Heart left ventricle (tissue), 16 donors: ENCODE data around the gene CHAF1A. TPM values are rescaled to one million over a fixed set of nuclear protein-coding genes. Genes with fewer than 3 reads are reported as not detected.
A peak's percentile ranks its signal among the peaks of the same experiment; 100 is the strongest.

Source experiments
- ATAC-seq, 4 donors: fragments of 200-7000 bp; cut with Tn5 transposase; one replicate each; pipeline ENCODE4 v1.9.1; 2020 to 2022; ENCODE audit warnings: moderate library complexity in 4 of 4, mild to moderate bottlenecking in 3 of 4, moderate number of reproducible peaks in 1 of 4
- DNase-seq, 5 donors: peaks; one replicate each; pipeline ENCODE4 v3.0.0-alpha.2; 2020
- H3K27ac ChIP-seq, 12 donors: fragments of 200-600 bp; sonication (generic) in 4 of 12; one replicate each; pipeline versions ENCODE4 v1.5.0 to v1.8.0; 2016 to 2022; ENCODE audit warnings: mild to moderate bottlenecking in 2 of 12
- H3K27me3 ChIP-seq, 9 donors: fragments of 200-600 bp; sonication (generic) in 2 of 9; one replicate each; pipeline versions ENCODE4 v1.5.1 to v1.8.0; 2016 to 2022; ENCODE audit warnings: mild to moderate bottlenecking in 3 of 9
- H3K36me3 ChIP-seq, 9 donors: fragments of 200-600 bp; sonication (generic) in 2 of 9; one replicate each; pipeline versions ENCODE4 v1.5.0 to v1.8.0; 2018 to 2022; ENCODE audit warnings: mild to moderate bottlenecking in 2 of 9
- H3K4me1 ChIP-seq, 12 donors: fragments of 200-600 bp; sonication (generic) in 4 of 12; one replicate each; pipeline versions ENCODE4 v1.5.0 to v1.8.0; 2016 to 2022; ENCODE audit warnings: mild to moderate bottlenecking in 3 of 12
- H3K4me3 ChIP-seq, 12 donors: fragments of 200-600 bp; sonication (generic) in 4 of 12; one replicate each; pipeline versions ENCODE4 v1.5.0 to v1.8.0; 2017 to 2022; ENCODE audit warnings: mild to moderate bottlenecking in 9 of 12, moderate library complexity in 4 of 12
- H3K9me3 ChIP-seq, 12 donors: fragments of 200-600 bp; sonication (generic) in 4 of 12; one replicate each; pipeline versions ENCODE4 v1.5.0 to v1.8.0; 2016 to 2022; ENCODE audit warnings: mild to moderate bottlenecking in 1 of 12
- POLR2A ChIP-seq, 2 donors: fragments of 450-650 bp; IDR thresholded peaks; one replicate each; pipeline ENCODE4 v1.6.1; 2017; ENCODE audit warnings: antibody characterized with exemption in 2 of 2, mild to moderate bottlenecking in 2 of 2, moderate library complexity in 2 of 2
- WGBS, 4 donors: extraction: QIAGEN DNeasy Blood & Tissue Kit in 2 of 4; methylation state at CpG; one replicate each; pipeline versions ENCODE4 v1.1.5 to v1.1.7; 2013 to 2018; 5-methylcytosine and 5-hydroxymethylcytosine counted together
- intact Hi-C, 10 donors: fragments of 100-400 bp; cut with DNase I; formaldehyde crosslinking; loops; one replicate each; pipeline versions ENCODE4 v1.11.1 to v1.14.2; 2022
- polyA plus RNA-seq, 2 donors: library from polyadenylated mRNA; stranded (reverse); fragments of 200-250 nt; gene quantifications; one replicate each; pipeline ENCODE4 v1.2.3, GENCODE V29; 2013
- total RNA-seq, 9 donors: library from RNA; depleted of rRNA in 2 of 9; stranded (reverse); fragments of >200 nt in 2 of 9; fragmentation: NEBNext Ultra II Directional in 3 of 9; extraction: Animal tissue kit (Norgen Biotek cat#: 25700) in 3 of 9; gene quantifications; one replicate each; pipeline versions ENCODE4 v1.1.0 to v1.2.4, GENCODE V29; 2016 to 2023
- TF ChIP-seq, protein P1 (sequence below), 12 donors: fragments of 200-600 bp; sonication (generic) in 4 of 12; IDR thresholded peaks; one replicate each; pipeline versions ENCODE4 v1.5.0 to v1.8.0; 2018 to 2022; ENCODE audit warnings: antibody characterized with exemption in 12 of 12, mild to moderate bottlenecking in 5 of 12
- donor health status: ischemic (EF 13 %, LVEDD 7.1; RV severe dilation, severe dysfunction).
- donor health status: healthy with polysubstance abuse.
- donor health status: DM: no; HTN: yes; CAD: no.
- donor health status: DM: no; HTN: no; CAD: no.
- donor health status: ischemic (EF 25% LVEDD 6.9; RV normal size, moderate dysfunction).
- donor health status: ischemic (EF 25% LVEDD 5.7; RV mildly dilated, moderate dysfunction).
- donor health status: healthy.
- donor health status: DM: yes; HTN: yes; CAD: no.
- donor health status: ischemic (EF 35%, LVEDD 5.7; RV mildly dilated, moderate dysfunction).
- donor health status: nonischemic (EF 11% LVEDD 7.7; RV severe dilation, severe dysfunction).
- donor health status: DM: yes; HTN: yes; CAD: no.
- donor health status: PGD.
- donor health status: ischemic (EF 29% LVEDD 5.4; RV normal size, mild dysfunction).
- donor health status: nonischemic (EF 23%, LVEDD 6.1; RV moderate dilation, normal function).

Gene CHAF1A
- total and polyA plus RNA-seq, 11 donors, result 2.9 to 10.7 (median 5.5) TPM

DNA sequence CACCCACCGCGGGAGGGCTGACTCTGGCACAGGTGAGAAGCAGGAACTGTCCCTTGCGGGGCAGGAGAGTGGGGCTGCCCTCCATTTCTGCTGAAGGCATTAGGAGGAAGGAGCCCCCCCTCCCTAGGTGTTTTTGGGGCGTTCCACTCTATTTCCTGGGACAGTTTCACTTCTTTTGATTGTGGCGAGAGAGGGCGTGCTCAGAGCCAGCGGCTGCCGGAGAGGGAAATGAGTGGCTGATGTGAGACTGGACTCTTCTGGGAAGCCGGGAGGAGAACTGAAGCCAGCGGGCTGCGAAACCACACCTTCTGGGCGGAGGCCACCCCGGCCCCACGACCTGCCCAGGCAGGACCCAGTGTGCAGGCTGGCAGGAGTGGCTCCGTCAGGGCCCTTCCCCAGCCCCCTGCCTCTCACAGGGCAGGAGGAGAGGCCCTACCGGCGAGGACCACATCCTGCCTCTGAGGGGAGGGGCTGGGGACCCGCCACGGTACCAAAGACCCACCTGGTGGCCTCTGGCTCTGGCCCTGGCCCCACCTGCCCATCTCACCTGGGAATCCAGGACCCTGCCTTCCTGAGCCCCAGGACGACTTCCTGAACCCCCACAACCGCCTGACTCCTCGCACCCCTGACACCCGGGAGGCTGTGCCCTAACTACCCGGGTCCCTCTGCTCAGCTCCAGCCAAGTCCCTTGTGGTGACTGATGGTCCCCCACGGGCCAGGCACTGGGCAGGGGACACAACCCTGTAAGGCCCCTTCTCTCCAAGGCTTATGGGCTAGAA is 33.1 kb upstream of the CHAF1A start:
- H3K9me3 ChIP-seq, result no peaks in the 10 kb centered on the region
- H3K4me3 ChIP-seq, result peak overlapping the region in 10 of 12 donors; percentile 11 to 50 (median 36)
- intact Hi-C loops, result loop anchor here in 1 of 10 donors (2.0 kb wide), 1 partner anchor 32 kb away; the partner anchor contains the start of gene SH3GL1
- H3K36me3 ChIP-seq, result peaks cover 0 to 35% (median 15%) of the 10 kb centered on the region in 9 donors
- ATAC-seq (peak; percentile 19 to 57 (median 33)), DNase-seq (peak; percentile 55 to 79 (median 70))
- 53 to 76% (median 54%) methylated on average over 21 to 25 of the region's 25 CpGs for WGBS, 4 donors
- TF ChIP-seq, protein P1, sequence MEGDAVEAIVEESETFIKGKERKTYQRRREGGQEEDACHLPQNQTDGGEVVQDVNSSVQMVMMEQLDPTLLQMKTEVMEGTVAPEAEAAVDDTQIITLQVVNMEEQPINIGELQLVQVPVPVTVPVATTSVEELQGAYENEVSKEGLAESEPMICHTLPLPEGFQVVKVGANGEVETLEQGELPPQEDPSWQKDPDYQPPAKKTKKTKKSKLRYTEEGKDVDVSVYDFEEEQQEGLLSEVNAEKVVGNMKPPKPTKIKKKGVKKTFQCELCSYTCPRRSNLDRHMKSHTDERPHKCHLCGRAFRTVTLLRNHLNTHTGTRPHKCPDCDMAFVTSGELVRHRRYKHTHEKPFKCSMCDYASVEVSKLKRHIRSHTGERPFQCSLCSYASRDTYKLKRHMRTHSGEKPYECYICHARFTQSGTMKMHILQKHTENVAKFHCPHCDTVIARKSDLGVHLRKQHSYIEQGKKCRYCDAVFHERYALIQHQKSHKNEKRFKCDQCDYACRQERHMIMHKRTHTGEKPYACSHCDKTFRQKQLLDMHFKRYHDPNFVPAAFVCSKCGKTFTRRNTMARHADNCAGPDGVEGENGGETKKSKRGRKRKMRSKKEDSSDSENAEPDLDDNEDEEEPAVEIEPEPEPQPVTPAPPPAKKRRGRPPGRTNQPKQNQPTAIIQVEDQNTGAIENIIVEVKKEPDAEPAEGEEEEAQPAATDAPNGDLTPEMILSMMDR (IDR thresholded peaks at IDR 0.05), result no peak
- TF ChIP-seq POLR2A (IDR thresholded peaks at IDR 0.05), result no peak
- no peaks in the 10 kb centered on the region for H3K27me3 ChIP-seq
- H3K4me1 ChIP-seq, result peaks cover 10 to 74% (median 65%) of the 10 kb centered on the region in 12 donors
- H3K27ac ChIP-seq, result peak overlapping the region; percentile 2 to 94 (median 75)

- ATAC-seq (peak in 2 of 4 donors; percentile 9 to 49), DNase-seq (peak in 3 of 5 donors; percentile 51 to 83 (median 65))
- Histone ChIP-seq H3K4me3 (peak overlapping the region in 9 of 12 donors; percentile 23 to 50 (median 38)), H3K27me3 (no peaks in the 10 kb centered on the region), H3K9me3 (no peaks in the 10 kb centered on the region), H3K36me3 (peaks cover 0 to 32% (median 13%) of the 10 kb centered on the region in 9 donors), H3K4me1 (peaks cover 16 to 79% (median 71%) of the 10 kb centered on the region in 12 donors), H3K27ac (peak overlapping the region in 11 of 12 donors; percentile 58 to 94 (median 76))
- 35 to 58% (median 41%) methylated on average over 6 to 21 of the region's 21 CpGs for WGBS, 4 donors
- intact Hi-C loops, result loop anchor here in 1 of 10 donors (2.0 kb wide), 1 partner anchor 31 kb away; the partner anchor contains the start of gene SH3GL1
- no peak for TF ChIP-seq POLR2A (IDR thresholded peaks at IDR 0.05)
- TF ChIP-seq, protein P1 (IDR thresholded peaks at IDR 0.05), result peak; percentile 16 to 62 (median 38)
Observed at GRCh38 chr19:4369888-4370260, 32.6 kb upstream of the CHAF1A start.

GRCh38 chr19:4370418-4371041 is 31.9 kb upstream of the CHAF1A start:
- H3K36me3 ChIP-seq, result peaks cover 0 to 25% (median 6%) of the 10 kb centered on the region in 9 donors
- peaks cover 21 to 86% (median 78%) of the 10 kb centered on the region in 12 donors for H3K4me1 ChIP-seq
- DNase-seq (peak in 1 of 5 donors; percentile 15), ATAC-seq (no peak)
- H3K27me3 ChIP-seq, result no peaks in the 10 kb centered on the region
- no peak for TF ChIP-seq POLR2A (IDR thresholded peaks at IDR 0.05)
- TF ChIP-seq, protein P1 (IDR thresholded peaks at IDR 0.05), result no peak
- H3K4me3 ChIP-seq, result peak overlapping the region in 2 of 12 donors; percentile 47 to 50
- H3K9me3 ChIP-seq, result no peaks in the 10 kb centered on the region
- intact Hi-C loops, result no loop called here
- WGBS, 4 donors, result 90 to 96% (median 94%) methylated on average over 10 to 15 of the region's 15 CpGs
- H3K27ac ChIP-seq, result peak overlapping the region in 5 of 12 donors; percentile 19 to 94 (median 74)
